Measurements from ENCODE around the gene WDR86. TPM values are rescaled to one million over a fixed set of nuclear protein-coding genes. Genes with fewer than 3 reads are reported as not detected.
A peak's percentile ranks its signal among the peaks of the same experiment; 100 is the strongest.

Gene WDR86
- total RNA-seq, 1 donor from 2014 or later, result not detected

DNA sequence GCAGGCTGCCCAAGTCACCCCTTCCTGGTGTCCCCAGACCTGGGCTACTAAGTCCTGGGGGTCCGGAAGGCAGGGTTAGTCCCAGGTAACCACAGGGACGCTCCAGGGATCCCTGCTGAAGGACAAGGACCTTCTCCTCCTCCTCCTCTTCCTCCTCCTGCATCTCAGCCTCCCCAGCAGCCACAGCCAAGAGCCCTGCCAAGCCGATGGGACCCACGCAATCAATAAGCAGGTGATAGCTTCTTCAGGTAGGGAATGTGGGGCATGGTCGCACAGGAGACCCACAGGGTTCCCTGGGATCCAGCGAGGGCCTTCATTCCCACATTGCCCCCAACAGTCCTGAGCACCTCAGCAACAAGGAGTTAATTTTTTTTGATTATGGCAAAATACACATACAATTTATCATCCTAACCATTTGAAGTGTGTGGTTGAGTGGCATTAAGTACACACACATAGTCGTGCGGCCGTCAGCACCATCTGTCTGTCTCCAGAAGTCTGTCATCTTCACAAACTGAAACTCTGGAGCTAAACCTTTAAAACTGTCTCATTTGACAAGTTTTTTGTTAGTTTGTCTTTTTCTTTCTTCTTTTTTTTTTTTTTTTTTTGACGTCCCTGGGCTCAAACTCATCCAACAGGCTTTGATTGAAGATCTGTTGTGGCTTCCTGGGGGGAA, 18.0 kb upstream of the WDR86 start:
- DNase-seq, result no peak

DNA sequence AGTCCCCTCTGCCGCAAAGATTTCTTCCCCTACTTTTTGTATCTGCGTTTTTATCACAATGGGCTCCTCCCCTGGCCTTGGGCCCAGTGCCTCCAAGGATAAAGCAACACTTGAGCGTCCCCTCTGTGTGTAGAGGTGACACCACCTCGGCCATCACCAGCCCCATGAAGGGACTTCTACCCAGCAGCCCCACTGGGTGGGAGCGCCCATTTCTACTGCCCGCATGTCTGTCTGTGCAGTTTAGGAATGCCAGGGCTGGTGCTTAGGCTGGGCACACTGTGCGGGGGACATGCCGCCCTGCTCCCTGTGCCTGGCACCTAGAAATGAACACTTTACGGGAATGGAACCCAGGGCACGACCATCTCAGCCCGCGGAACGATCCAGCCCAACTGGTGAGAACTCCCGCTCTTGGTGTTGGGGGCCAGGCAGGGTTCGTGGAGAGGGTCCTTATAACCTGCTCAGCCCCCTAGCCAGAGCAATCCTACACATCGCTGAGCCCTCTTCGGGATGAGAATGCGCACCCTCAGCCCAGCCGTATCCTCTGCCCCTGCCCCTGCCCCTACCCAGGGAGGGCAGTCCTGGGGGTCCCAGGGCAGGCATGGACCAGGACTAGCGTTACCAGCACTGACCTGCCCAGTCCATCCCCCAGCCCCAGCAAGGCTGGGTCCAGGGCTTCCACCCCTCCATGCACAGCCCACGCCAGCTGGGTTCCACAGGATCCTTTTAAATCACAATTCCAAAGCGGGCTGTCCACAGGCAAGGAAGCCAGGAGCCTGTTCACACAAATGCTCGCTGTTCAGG, 17.3 kb upstream of the WDR86 start:
- no peak for DNase-seq

DNA sequence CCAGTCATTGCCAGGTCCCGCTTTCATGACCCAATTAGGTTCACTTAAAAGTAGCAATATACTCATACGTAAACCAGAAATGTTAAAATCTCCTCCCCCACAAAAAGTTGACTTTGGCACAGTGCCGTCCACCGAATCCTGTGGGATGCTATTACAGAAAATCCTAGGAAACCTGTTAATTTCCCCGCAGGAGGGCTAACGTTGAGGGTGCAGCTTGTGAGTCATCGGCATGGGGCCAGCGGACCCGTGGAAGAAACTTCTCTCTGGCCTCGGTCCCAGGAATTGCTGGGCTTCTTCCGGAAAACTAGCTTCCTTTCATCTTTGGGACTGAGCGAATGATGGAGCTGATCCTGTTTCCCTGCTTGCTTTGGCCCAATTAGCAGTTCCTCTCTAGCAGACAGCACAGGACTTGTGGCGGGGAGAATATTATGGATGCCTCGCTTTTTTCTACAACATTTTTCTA, 16.6 kb upstream of the WDR86 start:
- DNase-seq, result peak; percentile 46

DNA sequence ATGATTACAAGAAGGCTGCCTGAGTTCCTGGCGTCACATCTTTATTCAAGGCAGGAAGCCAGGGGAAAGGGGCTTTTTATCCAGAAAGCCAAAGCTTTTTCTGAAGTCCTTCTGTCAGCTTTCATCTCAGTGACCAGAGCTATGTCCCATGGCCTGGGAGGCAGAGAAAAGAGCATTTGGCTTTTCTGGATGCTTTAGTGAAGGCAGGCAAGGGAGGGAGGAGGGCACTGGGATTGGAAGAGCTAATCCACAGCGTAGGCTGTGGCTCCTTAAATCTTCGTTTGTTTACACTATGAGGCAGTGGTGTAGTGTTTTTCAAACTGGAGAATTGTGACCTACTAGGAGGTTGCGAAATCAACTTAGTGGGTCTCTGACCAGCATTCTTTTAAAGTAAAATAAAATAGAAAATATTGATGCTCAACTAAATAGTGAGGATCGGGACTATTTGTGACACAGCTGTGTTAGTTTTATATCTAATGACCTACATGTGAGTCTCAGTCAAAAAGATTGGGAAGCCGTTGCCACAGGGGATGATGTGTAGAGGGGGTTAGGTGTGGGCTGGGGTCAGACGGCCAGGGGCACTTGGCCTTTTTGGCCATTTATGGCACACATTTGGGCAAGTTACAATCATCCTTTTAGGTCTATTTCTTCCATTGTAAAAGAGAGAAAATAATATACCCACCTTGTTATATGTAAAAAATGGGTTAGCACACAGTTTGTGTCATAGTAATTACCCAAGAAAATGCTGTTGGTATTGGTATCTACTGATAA, 16.0 kb upstream of the WDR86 start:
- no peak for DNase-seq

DNA sequence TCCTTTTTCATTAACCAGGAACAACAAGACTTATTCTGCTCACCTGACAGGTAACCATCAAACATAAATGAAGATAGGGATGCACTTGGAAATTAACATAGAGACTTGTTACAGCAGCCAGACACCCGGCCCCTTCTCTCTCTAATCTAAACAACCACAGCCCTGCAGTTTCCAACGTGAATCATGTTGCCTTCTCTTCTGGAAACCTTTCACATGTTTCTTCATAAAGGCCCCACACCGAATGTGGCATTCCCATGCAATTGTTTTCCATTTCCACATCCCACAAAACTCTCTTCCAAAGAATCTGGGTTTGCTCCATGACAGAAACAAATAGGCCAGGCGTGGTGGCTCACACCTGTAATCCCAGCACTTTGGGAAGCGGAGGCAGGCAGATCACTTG, 15.0 kb upstream of the WDR86 start:
- no peak for DNase-seq

GRCh38 chr7:151423936-151424335, 14.1 kb upstream of the WDR86 start:
- DNase-seq, result no peak

- no peak for DNase-seq
Measured at GRCh38 chr7:151423226-151423625, 13.4 kb upstream of the WDR86 start.

DNA sequence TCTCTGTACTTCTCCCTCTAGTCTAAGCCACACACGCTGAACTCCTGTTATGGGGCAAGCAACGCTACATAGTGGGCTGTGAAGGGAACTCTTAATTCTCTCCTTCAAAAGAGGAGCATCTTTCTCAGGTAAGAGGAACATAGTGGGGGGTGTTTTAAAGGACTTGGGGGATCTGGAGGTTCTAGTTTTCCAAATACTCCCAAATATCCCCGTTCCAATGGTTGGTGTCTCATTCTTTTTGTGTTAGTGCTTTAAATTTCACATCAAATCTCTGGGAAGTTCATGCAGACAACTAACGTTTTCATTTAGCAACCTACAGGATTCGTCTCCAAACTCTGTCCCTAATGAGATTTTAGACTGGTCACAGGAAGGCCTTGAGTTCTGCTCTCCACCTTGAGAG, 12.4 kb upstream of the WDR86 start:
- no peak for DNase-seq

DNA sequence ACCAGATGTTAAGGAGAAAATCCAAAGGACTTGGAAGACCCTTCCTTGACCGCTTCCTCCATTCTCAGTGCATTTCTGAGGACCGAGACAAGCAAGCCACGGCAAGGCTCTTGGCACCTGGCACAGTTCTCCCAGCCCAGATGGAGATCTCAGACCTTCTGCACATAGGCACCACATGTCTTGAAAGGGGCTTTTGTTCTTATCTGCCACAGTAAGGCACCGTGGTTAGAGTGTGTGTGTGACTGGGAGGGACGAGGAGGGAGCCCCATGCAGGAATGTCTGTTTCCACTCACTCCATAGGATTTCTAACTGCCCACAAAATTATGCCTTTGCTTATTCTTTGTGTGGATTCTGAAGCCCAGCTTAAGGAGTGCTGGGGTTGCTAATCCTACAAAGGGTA, 10.3 kb upstream of the WDR86 start:
- DNase-seq, result no peak

GRCh38 chr7:151416941-151417315, 7.1 kb upstream of the WDR86 start:
- DNase-seq, result no peak

DNA sequence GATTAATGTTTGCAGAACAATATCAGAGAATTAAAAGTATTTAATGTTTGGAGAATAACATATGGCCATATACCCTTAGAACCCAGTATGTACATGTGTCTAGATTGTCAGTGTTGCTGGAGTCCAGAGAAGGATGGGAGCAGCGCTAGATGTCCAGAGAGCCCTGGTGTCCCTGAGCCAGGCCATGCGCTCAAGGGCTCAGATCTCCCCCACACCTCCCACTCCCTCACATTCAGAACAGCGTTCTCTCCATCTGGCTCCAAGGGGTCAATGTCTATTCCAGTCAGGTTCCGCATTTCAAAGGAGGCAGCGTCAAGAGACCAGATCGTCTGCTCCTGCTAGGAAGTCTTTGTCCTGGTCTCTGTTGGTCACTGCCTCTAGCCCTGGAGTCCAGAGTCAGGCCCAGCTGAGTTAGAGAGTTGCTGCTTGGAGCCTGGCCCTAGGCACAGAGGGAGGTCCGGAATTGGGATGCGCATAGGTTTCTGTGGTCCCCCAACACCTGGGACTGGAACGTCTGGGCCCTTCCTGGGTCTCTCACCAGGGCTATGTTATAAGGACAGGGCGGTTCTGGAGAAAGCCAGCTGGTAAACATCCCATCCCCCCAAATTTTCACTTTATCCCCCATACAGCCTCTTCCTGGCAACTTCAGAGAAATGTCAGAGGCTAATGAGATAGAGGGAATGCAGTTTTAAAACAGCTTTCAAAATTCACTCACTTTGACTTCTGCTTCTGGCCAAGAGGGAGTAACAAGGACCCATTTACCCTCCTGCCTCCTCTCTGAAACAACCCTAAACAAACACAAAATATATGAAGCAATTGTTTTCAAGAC, 6.5 kb upstream of the WDR86 start:
- DNase-seq, result no peak

DNA sequence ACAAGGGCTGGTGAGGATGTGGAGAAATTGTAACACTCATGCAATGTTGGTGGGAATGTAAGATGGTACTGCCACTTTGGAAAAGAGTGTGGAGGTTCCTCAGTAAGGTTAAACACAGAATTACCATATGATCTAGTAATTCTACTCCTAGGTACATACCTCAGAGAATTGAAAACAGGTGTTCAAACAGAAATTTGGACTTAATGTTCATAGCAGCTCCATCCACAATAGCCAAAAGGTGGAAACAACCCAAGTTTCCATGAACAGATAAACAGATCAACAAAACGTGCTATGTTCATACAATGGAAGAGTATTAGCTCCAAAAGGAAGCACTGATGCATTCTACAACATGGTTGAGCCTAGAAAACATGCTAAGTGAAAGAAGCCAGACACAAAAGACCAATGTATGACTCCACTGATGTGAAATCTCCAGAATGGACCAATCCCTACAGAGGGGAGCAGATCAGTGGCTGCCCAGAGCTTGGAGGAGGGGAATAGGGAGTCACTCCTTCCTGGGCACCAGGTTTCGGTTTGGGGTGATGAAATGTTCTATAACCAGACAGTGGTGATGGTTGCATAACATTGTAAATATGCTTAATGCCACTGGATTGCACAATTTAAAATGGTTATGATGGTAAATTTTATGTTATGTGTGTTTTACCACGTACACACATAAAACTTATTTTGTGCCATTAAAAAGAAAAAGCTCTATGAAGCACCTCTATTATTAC, 5.7 kb upstream of the WDR86 start:
- no peak for DNase-seq

- DNase-seq, result no peak
Measured at GRCh38 chr7:151413241-151413640, 3.4 kb upstream of the WDR86 start.

GRCh38 chr7:151412318-151412717, 2.5 kb upstream of the WDR86 start:
- no peak for DNase-seq

- DNase-seq, result no peak
Measured at GRCh38 chr7:151411551-151411950, 1.7 kb upstream of the WDR86 start.

DNA sequence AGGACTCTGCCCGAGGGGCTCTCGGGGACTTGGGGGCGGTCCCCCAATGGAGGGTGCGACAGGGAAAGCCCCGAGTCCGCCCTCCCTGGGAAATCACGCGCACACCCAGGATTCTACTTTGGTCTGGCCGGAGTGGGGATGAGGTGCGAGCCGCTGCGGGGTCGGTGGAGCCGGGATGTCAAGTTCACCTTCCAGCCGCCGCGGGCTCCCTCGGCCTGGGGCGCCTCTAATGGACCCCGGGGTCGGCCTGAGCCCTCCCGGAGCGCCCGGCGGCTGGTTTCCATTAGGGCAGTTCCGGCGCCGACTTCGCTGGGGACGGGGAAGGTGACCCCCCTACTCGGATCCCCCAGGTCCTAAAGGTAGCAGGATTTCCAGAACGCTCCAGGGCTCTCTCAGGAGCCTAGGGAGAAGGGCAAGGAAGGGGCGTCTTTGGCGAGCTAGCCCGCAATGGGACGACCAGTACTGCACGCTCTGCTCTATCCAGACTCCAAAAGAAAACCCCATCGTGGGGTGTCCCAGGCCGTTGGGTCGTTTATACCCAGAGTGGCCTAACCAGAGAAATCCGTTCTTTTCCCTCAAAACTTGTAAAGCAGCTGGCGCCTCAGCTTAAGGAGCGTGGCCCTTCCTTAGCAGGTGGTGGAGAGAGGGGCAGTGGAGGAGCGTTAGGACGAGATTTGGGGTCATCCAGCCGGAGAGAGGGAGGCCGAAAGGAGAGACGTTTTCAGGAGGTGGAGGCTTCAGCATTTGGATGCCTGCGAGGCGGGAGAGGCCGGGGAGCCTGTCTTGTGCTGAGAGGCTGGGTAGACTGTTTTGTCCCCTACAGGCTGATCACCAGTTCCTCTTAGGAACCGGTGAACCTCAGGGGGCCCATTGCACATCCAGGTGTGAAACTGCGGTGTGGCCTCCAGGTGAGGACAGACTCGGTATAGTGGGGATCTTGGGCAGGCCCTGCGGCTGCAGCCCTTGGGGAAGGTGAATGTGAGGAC, 860 bp upstream of the WDR86 start:
- DNase-seq, result no peak

- DNase-seq, result peak; percentile 23
Measured at GRCh38 chr7:151408839-151409666, 785 bp downstream of the WDR86 start.

GRCh38 chr7:151408498-151408838, 1.4 kb downstream of the WDR86 start:
- no peak for DNase-seq

DNA sequence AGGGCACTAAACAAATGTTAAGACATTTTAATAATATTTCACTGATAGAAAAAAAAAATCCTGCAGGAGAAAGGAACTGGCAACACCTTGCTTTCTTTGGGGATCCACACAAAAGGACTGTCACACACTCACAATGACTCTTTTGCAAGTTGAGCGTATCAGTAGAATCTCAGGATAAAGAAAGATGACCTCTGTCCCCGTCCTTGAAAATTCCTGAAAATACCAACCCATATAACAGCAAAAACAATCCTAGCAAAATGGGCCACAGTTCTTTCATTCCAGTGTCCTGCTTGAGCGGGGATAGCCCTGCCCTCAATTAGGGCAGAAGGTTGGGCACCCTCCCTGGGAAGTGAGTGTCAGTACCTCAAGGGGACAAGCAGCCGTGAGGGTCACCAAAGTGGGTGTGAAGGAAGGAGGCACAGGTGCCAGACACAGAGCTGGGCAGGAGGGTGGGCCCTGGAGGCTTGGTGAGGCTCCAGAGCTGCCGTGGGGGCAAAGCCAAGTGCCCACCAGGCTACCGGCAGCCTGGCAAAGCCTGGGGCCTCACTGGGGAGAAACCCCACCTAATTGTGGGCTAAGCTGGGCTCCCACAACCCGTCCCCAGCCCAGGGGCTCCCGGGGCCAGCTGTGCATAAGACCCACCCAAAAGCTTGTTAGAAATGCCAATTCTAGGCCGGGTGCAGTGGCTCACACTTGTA, 2.8 kb downstream of the WDR86 start:
- no peak for DNase-seq
